MM.1S (cell line): Measurements from ENCODE around the gene TENT4B.

Experiments
- DNase-seq: peaks from one replicate; pipeline ENCODE4 v3.0.0-alpha.2; 2015
- H2AFZ ChIP-seq: fragments of 300-600 bp; sonication (generic); 2 replicates; pipeline ENCODE4 v1.6.0; 2016; ENCODE audit warnings: antibody characterized with exemption, low read length
- H3F3A ChIP-seq: fragments of 300-600 bp; sonication (generic); 2 replicates; pipeline ENCODE4 v1.6.1; 2016; ENCODE audit warnings: mild to moderate bottlenecking, antibody characterized with exemption, low read length, moderate library complexity, mixed read lengths; ENCODE audit not compliant: insufficient read depth
- H3K27ac ChIP-seq: fragments of 300-600 bp; sonication (generic); 2 replicates; pipeline ENCODE4 v1.5.1; 2016; ENCODE audit warnings: mild to moderate bottlenecking, low read length
- H3K27me3 ChIP-seq: fragments of 300-600 bp; sonication (generic); replicated peaks from 2 replicates; pipeline ENCODE4 v1.6.0; 2016; ENCODE audit warnings: low read length; ENCODE audit not compliant: insufficient read depth
- H3K36me3 ChIP-seq: fragments of 300-600 bp; sonication (generic); replicated peaks from 2 replicates; pipeline ENCODE4 v1.6.1; 2016; ENCODE audit warnings: mild to moderate bottlenecking, low read length, mixed read lengths; ENCODE audit not compliant: insufficient read depth
- H3K4me1 ChIP-seq: fragments of 300-600 bp; sonication (generic); 2 replicates; pipeline ENCODE4 v1.6.1; 2016; ENCODE audit warnings: low read length, mixed read lengths
- H3K4me2 ChIP-seq: fragments of 300-600 bp; sonication (generic); 2 replicates; pipeline ENCODE4 v1.6.0; 2016; ENCODE audit warnings: low read depth, low read length
- H3K4me3 ChIP-seq: fragments of 300-600 bp; sonication (generic); 2 replicates; pipeline ENCODE4 v1.5.1; 2016; ENCODE audit warnings: low read length, mixed read lengths
- H3K79me2 ChIP-seq: fragments of 300-600 bp; sonication (generic); 2 replicates; pipeline ENCODE4 v1.6.1; 2016; ENCODE audit warnings: mixed run types, low read length, mixed read lengths
- H3K9ac ChIP-seq: fragments of 300-600 bp; sonication (generic); 2 replicates; pipeline ENCODE4 v1.6.1; 2016; ENCODE audit warnings: low read length, mixed read lengths
- H3K9me2 ChIP-seq: fragments of 300-600 bp; sonication (generic); replicated peaks from 2 replicates; pipeline ENCODE4 v1.6.1; 2016; ENCODE audit warnings: mild to moderate bottlenecking, low read length, mixed read lengths; ENCODE audit not compliant: insufficient read depth
- H3K9me3 ChIP-seq: fragments of 300-600 bp; sonication (generic); replicated peaks from 2 replicates; pipeline ENCODE4 v1.6.1; 2016; ENCODE audit warnings: mild to moderate bottlenecking, low read length, mixed read lengths; ENCODE audit not compliant: insufficient read depth
- H4K20me1 ChIP-seq: fragments of 300-600 bp; sonication (generic); 2 replicates; pipeline ENCODE4 v1.6.1; 2016; ENCODE audit warnings: mild to moderate bottlenecking, low read length, moderate library complexity, mixed read lengths; ENCODE audit not compliant: insufficient read depth
- CTCF ChIP-seq: fragments of 300-600 bp; sonication (generic); IDR thresholded peaks from 2 replicates; pipeline ENCODE4 v1.5.1; 2016; ENCODE audit warnings: antibody characterized with exemption, low read length, mixed read lengths
- EZH2 ChIP-seq: fragments of 300-600 bp; sonication (generic); optimal IDR thresholded peaks from 2 replicates; pipeline ENCODE3; 2017; ENCODE audit warnings: low read depth, mild to moderate bottlenecking, antibody characterized with exemption, low read length, mixed read lengths
- EZH2phosphoT487 ChIP-seq: fragments of 300-600 bp; sonication (generic); IDR thresholded peaks from 2 replicates; pipeline ENCODE4 v1.6.1; 2018; ENCODE audit warnings: antibody characterized with exemption, low read length

The TENT4B gene

DNA sequence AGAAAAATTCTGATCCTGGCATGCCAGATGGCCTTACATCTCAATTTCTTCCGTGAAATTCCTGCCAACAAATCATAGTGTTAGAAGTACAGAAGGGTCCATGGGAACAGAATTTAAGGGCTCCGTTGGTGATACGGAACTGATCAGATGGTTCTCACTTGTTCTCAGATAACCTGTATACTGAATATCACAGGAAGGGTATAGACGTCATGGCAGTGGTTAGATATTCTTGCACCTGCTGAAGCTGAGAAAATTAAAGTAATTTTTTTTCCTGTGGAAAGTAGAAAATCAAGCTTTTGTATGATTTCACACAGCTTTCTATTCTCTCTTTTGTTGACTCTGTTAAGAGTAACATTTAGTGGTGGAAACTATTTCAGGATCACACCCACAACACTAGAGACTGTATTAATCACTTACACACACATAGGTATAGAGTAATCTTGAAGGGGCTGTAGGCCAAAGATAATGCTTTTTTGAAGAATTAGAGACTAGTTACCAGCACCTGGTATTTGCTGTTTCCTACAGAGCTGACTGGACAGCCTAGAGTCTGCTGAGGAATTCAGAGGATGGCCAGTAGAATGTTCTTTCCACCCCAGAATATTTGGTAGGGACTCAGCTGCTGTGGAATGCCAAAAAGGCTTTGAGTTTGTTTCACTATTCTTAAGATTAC, 7.5 kb downstream of the TENT4B start:
- Histone ChIP-seq H3K27me3 (no peaks in the 10 kb centered on the region), H3K27ac (no peak overlapping the region), H3K9me3 (no peaks in the 10 kb centered on the region), H3K4me3 (no peak overlapping the region), H2AFZ (no peak overlapping the region), H3K79me2 (peaks cover 96% of the 10 kb centered on the region), H3F3A (peaks cover 7% of the 10 kb centered on the region), H3K36me3 (0 out of 2 replicates have a peak, but pooled peaks cover 3% of the 10 kb centered on the region), H3K4me2 (no peak overlapping the region), H4K20me1 (peaks cover 8% of the 10 kb centered on the region; the same call in 1 of the 2 replicates), H3K4me1 (peaks cover 4% of the 10 kb centered on the region), H3K9me2 (no peaks in the 10 kb centered on the region), H3K9ac (no peak overlapping the region)
- TF ChIP-seq CTCF (no peak), EZH2 (no peak), EZH2phosphoT487 (no peak)
- DNase-seq = no peak

DNA sequence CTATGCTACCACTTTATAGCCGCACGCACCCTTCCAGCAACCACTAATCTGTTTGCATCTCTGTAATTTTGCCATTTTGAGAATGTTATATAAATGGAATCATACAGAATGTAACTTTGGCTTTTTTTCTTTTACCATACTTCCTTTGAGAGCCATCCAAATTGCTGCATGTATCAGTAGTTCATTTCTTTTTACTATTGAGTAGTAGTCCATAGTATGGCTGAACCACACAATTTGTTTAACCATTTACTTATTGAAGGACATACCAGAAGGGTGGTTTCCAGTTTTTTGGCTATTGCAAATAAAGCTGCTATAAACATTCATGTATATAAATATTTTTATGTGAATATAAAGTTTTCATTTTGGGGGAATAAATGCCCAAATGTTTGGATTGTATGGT, 8.8 kb downstream of the TENT4B start:
- Histone ChIP-seq H3K4me2 (no peak overlapping the region), H3K9ac (no peak overlapping the region), H3K4me1 (no peaks in the 10 kb centered on the region), H3F3A (peaks cover 3% of the 10 kb centered on the region), H3K79me2 (peaks cover 96% of the 10 kb centered on the region), H4K20me1 (peaks cover 2% of the 10 kb centered on the region; the same call in 1 of the 2 replicates), H2AFZ (no peak overlapping the region), H3K36me3 (0 out of 2 replicates have a peak, but pooled peaks cover 3% of the 10 kb centered on the region), H3K4me3 (no peak overlapping the region), H3K27ac (no peak overlapping the region), H3K27me3 (no peaks in the 10 kb centered on the region), H3K9me2 (no peaks in the 10 kb centered on the region), H3K9me3 (no peaks in the 10 kb centered on the region)
- TF ChIP-seq EZH2phosphoT487 (no peak), EZH2 (no peak), CTCF (no peak)
- DNase-seq = no peak

- no peak overlapping the region for H2AFZ ChIP-seq
- H3K4me2 ChIP-seq = no peak overlapping the region
- TF ChIP-seq EZH2 = no peak
- no peak for TF ChIP-seq EZH2phosphoT487
- H4K20me1 ChIP-seq = peaks cover 2% of the 10 kb centered on the region; the same call in 1 of the 2 replicates
- no peaks in the 10 kb centered on the region for H3K36me3 ChIP-seq
- H3K9ac ChIP-seq = no peak overlapping the region
- no peak overlapping the region for H3K4me3 ChIP-seq
- no peaks in the 10 kb centered on the region for H3K27me3 ChIP-seq
- no peak for DNase-seq
- H3K79me2 ChIP-seq = peaks cover 95% of the 10 kb centered on the region
- no peak overlapping the region for H3K27ac ChIP-seq
- peaks cover 3% of the 10 kb centered on the region for H3F3A ChIP-seq
- H3K9me2 ChIP-seq = no peaks in the 10 kb centered on the region
- H3K4me1 ChIP-seq = no peaks in the 10 kb centered on the region
- no peaks in the 10 kb centered on the region for H3K9me3 ChIP-seq
These were observed 12.4 kb downstream of the TENT4B start for GRCh38 chr16:50165473-50165872.
